Measurements from ENCODE around the gene ZMPSTE24. TPM values are rescaled to one million over a fixed set of nuclear protein-coding genes. Genes with fewer than 3 reads are reported as not detected.

ZMPSTE24 gene
- total RNA-seq, 2 donors from 2014 or later, result 33.7 to 42.0 TPM

DNA sequence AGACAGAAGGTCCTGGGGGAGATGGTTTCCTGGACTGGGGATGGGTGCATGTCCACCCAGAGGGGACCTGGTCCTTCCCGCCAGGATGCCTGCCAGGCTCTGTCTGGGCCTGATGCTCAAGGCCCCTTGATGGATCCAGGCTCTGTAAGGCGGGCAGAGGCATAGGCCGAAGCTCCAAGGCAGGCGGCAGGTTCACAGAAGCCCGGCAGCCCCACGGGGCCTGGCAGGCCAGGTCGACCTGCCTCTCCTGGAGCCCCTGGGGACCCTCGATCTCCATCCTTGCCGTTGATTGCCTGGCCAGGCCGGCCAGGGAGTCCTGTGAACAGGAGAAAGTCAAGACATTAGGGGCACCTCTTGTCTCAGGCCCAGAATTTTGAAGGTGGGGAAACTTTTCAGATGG lies 43.0 kb downstream of the ZMPSTE24 start:
- ATAC-seq (no peak), DNase-seq (no peak)
- intact Hi-C loops (cut with DNase I), result no loop called here

DNA sequence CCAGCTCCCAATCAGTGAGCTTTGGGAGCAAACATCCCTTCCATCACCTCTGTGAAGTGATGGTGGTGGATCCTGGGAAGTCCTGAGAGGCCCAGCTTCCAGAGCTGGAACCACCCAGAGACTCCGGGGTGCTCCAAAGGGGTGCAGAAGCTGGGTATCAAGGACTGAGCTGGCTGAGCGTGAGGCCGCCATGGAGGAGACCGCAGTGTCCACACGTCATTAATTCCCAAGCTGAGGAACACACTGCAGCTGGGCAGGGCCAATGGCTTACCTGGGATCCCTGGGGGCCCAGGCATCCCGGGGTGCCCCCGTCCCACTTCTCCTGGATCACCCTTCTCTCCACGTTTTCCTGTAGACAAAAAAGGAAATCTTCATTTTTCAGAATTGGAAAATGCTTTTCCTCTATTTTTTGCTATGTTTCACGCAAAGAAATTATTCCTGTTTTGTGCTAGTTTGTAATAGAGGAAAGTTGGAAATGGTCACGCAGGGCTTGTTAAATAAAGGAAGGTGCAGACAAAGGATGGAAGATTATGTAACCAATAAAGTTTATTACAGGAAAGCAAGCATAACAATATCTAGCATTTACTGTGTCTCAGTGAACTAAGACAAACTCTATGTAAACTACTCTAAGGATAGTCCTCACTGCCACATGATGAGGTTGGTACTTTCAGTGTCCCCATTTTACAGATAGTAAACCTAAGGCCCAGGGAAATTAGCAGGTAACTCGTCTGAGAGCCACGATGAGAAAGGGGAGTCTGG lies 43.7 kb downstream of the ZMPSTE24 start:
- intact Hi-C loops (cut with DNase I), result no loop called here
- no peak for ATAC-seq
- no peak for DNase-seq

DNA sequence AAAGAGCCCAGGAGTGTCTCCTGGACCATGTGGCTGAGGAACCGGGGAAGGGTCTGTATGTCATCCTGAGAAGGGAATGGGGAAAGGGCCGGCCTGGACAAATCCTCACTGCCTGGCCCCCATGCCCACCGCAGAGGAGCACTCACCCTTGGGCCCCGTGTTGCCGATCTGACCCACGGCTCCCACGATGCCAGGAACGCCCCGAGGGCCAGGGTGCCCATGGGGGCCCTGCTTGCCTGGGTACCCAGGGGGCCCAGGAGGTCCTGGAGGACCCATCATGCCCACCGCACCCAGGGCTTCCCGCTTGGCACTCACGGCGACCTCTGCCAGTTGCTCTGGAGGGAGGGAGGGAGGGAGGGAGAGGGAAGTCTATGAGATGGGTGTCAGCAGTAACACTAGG lies 44.4 kb downstream of the ZMPSTE24 start:
- DNase-seq (no peak), ATAC-seq (no peak)
- intact Hi-C loops (cut with DNase I), result no loop called here

DNA sequence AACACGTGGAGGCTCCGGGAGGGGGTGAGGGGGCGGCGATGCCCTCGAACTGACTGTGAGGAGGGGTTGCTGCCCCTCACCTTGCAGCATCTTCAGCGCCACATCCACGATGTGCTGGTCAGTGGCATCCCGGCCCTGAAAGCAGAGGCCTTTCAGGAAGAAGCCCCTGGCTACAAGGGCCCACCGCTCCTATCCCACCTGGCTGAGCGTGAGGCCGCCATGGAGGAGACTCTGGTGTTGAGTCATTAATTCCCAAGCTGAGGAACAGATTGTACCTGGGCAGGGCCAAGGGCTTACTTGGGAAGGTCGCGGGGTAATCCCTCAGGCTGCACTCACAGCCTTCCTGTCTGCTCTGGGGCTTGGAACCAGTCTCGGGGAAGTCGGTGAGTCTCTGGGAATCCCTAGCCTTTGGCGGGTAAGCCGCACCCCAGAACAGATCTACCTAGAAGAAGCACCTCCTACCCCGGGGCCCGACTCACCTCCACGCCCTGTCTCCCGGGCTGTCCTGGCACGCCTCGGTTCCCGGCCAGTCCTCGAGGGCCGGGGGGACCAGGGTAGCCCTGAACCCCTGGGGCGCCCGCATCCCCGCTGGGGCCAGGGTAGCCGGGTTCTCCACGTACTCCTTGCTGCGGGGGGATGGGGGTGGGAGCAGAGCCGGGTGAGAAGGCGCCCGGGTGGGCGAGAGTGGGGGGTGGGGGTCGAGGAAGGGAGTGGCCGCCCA lies 45.2 kb downstream of the ZMPSTE24 start:
- intact Hi-C loops (cut with DNase I), result no loop called here
- DNase-seq (no peak), ATAC-seq (no peak)

DNA sequence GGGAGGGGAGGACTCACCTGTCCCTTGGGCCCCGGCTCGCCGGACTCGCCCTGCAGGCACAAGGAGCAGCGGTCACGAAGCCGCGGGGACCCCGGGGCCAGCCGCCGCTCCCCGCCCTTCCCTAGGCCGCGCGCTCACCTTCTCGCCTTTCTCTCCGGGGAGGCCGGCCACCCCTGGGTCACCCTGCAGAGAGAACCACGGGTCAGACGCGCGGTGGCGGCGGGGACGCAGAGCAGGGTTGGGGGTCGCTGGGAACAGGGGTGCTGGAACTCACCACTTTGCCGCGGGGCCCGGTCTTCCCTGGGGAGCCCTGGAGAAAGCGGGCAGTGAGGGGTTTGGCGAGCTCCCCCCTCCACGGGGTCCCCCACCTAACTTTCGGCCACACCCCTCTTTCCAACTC lies 45.8 kb downstream of the ZMPSTE24 start:
- ATAC-seq (no peak), DNase-seq (no peak)
- intact Hi-C loops (cut with DNase I), result no loop called here

DNA sequence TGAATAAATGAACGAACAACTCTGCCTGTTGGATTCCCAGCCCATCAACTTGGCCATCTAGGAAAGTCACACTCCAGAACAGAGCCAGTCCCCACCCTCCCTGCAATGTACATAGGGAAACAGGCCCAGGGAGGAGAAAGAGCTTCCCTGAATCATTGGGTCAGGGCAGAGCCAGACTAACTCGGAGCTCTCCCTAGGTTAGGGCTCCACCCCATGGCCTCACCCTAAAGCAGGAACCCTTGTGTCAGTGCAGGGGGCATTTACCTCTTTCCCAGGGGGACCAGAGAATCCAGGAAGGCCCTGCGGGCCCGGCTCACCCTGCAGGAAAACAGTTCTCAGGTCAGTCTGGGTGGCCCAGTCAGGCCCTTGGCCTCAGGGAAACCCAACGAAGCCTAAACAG lies 47.4 kb downstream of the ZMPSTE24 start:
- intact Hi-C loops (cut with DNase I), result no loop called here
- no peak for DNase-seq
- no peak for ATAC-seq

DNA sequence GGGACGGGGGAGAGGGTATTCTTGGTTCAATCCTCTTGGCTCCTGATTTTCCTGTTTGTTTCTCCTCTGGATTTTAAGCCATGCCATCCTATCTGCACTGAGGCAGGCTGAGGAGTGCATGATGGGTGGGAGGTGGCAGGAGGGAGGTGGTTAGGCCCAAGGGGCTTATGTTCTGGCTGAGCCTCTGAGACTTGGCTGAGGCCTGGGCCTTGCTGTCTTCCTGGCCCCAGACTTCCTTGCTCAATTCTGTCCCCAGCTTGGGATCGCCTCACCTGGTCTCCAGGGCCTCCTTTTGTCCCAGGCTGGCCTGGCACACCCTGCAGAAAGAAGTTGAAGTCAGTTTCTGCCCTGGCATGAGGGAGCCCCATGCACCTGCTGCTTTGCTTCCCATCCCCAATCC lies 47.8 kb downstream of the ZMPSTE24 start:
- DNase-seq, result no peak
- ATAC-seq, result no peak
- intact Hi-C loops (cut with DNase I), result no loop called here

DNA sequence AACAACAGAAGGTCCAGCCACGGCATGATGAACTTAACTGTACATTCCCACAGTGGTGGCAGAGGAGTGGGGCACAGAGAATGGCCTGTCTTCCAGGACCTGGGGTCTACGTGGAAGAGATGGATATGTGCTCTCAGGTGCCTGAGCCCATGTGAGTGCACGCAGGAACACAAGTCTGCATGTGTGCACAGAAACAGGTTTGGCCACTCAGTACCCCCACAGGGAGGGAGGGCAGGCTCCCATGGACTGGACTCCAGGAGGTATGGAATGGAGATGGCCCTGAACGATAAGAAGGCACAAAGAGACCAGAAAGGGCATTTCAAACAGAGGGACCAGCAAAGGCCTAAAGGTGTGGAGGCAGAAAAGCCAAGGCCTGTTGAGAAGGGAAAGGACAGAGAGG lies 48.3 kb downstream of the ZMPSTE24 start:
- ATAC-seq, result no peak
- intact Hi-C loops (cut with DNase I), result no loop called here
- no peak for DNase-seq

DNA sequence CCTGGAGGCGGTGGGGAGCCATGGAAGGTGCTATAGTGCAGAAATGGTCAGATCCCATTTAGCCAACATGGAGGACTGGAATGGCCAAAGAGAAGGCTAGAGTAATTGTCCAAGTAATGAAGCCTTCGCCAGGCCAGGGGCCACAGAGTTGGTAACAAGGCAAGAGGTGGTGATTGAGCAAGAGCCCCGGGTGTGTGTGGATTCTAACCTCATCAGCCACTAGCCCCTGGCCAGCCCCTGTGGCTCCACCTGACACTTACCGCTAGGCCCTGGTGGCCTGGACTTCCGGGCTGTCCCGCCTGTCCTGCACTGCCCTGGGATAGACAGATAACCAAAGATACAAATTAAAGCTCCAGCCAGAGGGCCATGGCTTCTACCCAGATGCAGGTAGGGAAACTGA lies 49.1 kb downstream of the ZMPSTE24 start:
- DNase-seq, result no peak
- no peak for ATAC-seq
- intact Hi-C loops (cut with DNase I), result no loop called here

DNA sequence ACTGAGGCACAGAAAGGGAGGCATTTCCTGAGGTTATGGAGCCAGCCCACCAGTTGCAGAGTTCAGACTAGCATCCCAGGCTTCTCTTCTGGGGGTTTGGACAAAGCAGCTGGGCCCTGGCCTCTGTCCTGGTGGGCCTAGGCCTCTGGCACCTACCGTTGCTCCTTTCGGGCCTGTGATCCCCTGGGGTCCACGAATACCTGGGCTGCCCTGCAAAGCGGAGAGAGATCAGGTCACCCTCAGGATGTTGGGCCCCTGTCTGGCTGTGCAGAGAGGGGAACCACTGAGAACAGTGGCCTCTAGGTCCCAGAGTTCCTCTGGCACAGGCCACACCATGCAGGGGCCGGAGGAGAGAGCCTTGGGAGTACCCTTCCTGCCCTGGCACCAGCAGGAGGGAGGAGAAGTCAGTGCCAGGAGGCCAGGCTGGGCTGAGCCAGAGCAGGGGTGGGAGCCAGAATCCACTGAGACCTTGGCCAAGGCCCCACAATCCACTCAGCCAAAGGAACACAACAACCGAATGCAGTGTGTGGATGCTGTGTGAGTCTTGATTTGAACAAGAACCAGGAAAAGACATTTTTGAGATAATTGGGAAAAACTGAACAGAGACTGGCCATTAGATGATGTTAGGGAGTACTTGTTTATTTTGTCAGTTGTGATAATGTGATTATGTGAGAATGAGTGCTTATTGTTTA lies 50.1 kb downstream of the ZMPSTE24 start:
- no peak for DNase-seq
- intact Hi-C loops (cut with DNase I), result no loop called here
- ATAC-seq, result peak; percentile 76 to 85

DNA sequence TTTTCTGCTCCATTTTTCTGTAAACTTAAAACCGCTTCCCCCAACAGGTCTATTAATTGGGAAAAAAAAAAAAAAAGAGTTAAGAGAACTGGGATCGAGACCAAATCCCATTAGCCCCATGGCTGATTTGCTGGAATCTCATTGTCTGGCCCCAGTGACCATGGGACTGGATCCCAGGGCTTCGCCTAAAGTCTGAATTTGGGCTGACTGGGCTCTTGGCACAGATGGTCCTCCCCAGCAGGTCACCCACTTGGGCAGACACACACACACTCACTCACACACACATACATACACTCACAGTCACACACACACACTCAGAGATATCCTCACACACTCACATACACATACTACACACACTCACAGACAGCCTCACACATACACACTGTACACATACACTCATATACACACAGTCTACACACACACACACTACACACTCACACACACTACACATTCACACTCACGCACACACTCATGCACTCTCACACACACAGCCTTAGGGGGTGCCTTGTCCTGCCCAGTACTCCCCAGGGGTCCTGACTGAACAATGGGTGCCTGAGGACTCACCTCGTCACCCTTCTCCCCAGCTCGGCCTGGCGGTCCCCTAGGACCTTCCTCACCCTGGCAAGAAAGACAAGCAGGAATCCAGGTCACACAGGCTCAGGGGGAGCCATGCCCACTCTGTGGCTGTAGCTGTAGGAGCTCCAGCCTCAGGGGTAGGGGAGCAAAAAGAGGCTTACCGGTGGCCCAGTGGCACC lies 51.5 kb downstream of the ZMPSTE24 start:
- intact Hi-C loops (cut with DNase I), result no loop called here
- DNase-seq (no peak), ATAC-seq (no peak)

DNA sequence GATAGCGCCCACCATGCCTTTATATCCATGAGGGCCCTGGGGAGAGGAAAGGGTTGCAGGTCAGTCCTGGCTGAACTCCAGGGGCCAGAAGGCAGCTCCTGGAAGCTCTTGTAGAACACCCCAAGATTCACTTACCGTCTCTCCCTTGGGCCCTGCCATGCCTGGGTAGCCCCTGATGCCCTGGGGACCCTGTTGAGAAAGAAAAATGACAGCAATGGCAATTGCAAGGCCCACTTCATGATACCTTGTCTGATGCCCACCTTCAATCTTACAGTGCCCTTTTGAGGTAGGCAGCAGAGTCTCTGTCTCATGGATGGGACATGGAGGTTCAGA lies 52.1 kb downstream of the ZMPSTE24 start:
- ATAC-seq, result no peak
- intact Hi-C loops (cut with DNase I), result no loop called here
- no peak for DNase-seq

DNA sequence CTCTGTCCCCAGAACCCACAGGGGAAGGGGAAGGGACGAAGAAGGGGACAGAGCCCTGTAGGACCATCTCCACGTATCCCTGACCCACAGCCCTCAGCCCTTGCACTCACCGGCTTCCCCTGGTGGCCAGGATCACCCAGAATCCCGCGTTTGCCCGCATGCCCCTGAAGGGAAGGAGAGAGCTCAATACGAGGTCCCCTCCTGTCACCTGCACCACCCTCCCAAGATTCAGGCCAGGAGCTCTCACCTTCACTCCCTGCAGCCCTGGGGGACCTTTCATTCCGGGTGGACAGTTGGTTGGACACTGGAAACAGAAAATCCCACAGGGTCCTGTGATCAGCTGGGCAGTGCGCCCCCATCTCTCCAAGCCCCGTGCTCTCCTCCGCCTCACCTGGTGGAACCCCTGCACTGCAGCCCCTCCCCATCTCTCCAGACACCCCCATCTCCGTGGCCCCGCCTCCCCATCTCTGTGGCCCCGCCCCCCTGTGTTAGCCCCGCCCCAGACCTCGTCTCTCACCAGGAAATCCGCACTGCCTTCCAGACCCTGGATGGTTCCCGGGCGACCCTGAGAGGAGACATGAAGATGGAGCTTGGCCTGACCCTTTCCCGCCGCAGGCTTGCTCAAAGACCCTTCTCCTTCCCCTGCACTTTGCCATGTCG lies 53.1 kb downstream of the ZMPSTE24 start:
- DNase-seq (no peak), ATAC-seq (no peak)
- intact Hi-C loops (cut with DNase I), result no loop called here

DNA sequence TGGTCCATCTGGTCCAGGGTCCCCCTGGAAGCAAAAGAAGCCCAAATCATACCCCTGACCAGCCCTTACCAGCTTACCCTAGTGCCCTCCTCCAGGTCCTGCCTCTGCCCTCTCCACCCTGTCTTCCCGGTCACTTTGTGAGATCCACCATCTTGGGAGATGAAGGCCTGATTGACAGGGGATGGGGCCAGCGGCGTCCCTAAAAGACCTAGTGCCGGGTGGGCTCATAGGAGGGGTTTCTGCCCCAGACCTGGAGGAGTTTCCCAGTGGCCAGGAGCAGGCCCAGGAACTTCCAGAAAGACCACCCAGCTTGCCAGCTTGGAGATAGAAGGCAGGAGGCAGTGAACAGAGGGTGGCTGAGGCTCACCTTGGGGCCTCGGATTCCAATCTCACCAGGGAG lies 53.7 kb downstream of the ZMPSTE24 start:
- DNase-seq (no peak), ATAC-seq (no peak)
- intact Hi-C loops (cut with DNase I), result no loop called here

DNA sequence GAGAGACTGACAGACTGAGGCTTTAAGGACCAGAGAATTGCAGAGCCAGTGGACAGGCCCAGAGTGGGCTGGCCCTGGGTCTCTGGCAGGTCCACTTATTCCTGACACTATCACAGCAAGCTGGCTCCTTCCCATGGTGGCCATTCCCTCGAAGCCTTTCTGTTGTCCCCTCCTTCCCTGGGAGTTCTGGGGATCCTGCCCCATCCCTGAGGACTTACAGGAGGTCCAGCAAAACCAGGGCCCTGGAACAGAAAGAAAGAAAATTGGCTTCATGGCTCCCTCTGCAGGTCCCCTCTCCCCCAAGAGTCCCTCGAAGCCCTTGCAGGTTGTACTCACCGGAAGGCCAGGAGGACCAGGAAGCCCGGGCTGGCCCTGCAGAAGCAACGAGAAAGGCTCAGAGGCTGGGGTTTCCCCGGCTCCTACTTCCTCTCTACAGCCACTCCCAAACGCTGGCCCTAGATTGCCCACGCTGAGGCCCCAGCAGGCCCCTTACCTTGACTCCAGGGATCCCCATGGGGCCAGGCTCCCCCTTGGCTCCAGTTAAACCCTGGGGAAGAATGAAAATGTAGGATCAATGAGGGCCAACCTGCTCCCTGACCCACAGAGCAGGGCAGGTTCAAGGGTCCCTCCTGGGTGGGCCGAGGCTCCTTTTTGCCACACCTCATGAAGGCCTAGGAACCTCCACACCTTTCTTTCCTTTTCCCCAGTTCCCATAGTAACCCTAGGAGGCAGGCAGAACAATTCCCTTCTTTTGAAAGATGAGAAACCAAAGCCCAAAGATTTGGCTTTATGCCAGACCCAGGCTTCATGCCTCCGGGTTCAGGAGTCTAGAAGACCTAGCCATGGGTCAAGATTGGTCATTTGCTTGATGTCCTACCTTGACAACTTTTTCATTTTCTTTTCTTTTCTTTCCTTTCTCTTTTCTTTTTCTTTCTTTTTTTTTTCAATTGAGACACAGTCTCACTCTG lies 54.5 kb downstream of the ZMPSTE24 start:
- intact Hi-C loops (cut with DNase I), result no loop called here
- ATAC-seq, result no peak
- DNase-seq, result no peak

DNA sequence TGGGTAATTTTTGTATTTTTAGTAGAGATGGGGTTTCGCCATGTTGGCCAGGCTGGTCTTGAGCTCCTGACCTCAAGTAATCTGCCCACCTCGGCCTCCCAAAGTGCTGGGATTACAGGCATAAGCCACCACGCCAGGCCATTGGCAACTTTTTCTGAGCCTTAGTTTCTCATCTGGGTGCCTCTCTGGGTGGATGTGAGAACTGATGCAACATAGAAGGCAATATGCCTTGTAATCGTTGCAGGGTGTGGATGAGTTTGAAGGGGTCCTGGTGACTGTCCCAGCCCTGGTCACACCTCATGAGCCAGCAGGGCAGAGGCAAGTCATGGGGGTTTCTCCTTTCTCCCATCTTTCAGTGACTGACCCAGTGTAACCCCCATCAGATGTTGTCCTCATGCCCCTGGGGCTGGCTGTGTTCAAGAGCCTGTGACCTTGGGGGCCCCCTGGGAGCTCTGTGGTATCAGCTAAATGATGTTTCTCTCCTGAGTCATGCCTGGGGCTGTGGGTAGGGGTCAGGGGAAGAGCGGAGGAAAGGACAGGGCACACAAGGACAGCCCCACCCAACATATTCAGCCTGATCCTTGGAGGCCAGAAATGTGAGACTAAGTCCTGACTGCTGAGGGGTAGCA lies 55.4 kb downstream of the ZMPSTE24 start:
- no peak for DNase-seq
- no peak for ATAC-seq
- intact Hi-C loops (cut with DNase I), result no loop called here

DNA sequence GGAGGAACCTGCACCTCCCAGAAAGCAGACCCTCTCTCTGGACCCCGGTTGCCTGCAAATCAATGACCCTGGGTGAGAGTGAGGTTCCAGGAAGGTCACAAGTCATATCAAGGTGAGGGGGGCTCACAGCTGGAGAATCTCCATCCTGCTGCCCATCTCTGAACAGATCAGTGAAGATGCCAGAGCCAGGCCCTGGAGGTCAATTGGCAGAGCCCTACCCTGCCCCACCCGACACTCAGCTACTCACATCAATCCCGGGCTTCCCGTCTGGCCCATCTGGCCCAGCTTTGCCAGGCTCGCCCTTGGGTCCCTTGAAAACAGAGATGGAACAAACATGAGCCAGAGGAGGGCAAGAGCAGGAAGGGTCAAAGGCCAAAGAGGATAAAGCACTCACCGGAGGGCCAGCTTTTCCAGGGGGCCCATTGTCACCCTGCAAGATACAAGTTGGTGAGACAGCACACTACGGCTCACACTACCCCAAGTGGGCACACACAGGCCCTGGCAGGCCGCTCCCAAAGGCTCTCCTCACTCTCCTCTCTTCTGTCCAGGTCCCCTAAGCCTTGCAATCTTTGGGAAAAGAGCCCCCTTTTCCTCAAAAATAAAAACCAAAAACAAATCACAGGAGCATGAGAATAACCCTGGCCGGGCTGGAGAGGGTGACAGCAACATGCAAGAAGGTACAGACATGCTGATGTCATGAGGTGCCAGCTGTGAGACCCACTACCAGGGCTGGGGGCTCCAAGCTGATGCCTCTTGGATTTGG lies 56.1 kb downstream of the ZMPSTE24 start:
- intact Hi-C loops (cut with DNase I), result no loop called here
- no peak for DNase-seq
- no peak for ATAC-seq
